Calu3 (cell line): ENCODE data around the gene TEX264. TPM values are rescaled to one million over a fixed set of nuclear protein-coding genes. Genes with fewer than 3 reads are reported as not detected.

ENCODE experiments used
- BruUV-seq: library from RNA; stranded (reverse); fragments of 400-500 nt; replicated peaks from 2 replicates; lab custom pipeline; 2021; lab: Mats Ljungman, UMichigan
- CTCF ChIA-PET: fragments of 300-600 bp; sonication (Branson Sonifier 250); formaldehyde crosslinking; loops from one replicate; lab custom pipeline; 2022; ENCODE audit warnings: antibody characterized with exemption; lab: Charles Lee
- DNase-seq: peaks from one replicate; pipeline ENCODE4 v3.0.0; 2022
- H3K27ac Mint-ChIP-seq: one replicate; pipeline ENCODE4 v1.8.0; 2022; ENCODE audit warnings: mixed read lengths; ENCODE audit not compliant: unreplicated experiment
- H3K27me3 Mint-ChIP-seq: one replicate; pipeline ENCODE4 v1.8.0; 2022; ENCODE audit warnings: mixed read lengths; ENCODE audit not compliant: unreplicated experiment
- H3K36me3 Mint-ChIP-seq: one replicate; pipeline ENCODE4 v1.8.0; 2022; ENCODE audit warnings: mild to moderate bottlenecking, moderate library complexity, mixed read lengths; ENCODE audit not compliant: insufficient read depth, unreplicated experiment
- H3K4me1 Mint-ChIP-seq: one replicate; pipeline ENCODE4 v1.8.0; 2022; ENCODE audit warnings: mild to moderate bottlenecking, low read depth, mixed read lengths; ENCODE audit not compliant: unreplicated experiment
- H3K4me3 Mint-ChIP-seq: one replicate; pipeline ENCODE4 v1.8.0; 2022; ENCODE audit warnings: mild to moderate bottlenecking, low read depth, moderate library complexity, mixed read lengths; ENCODE audit not compliant: unreplicated experiment
- H3K9me3 Mint-ChIP-seq: one replicate; pipeline ENCODE4 v1.8.0; 2022; ENCODE audit warnings: low read depth, mixed read lengths; ENCODE audit not compliant: unreplicated experiment
- intact Hi-C: fragments of 100-400 bp; cut with micrococcal nuclease; formaldehyde crosslinking; loops from one replicate; pipeline ENCODE4 v1.10.0; 2022; ENCODE audit not compliant: unreplicated experiment
- total RNA-seq: library from RNA; stranded (reverse); gene quantifications from 2 replicates; pipeline ENCODE4 v1.2.3, GENCODE V29; 2022
- TF ChIP-seq, protein P1 (sequence below): fragments of 200-600 bp; IDR thresholded peaks from one replicate; pipeline ENCODE4 v1.8.0; 2022; ENCODE audit warnings: antibody characterized with exemption; ENCODE audit not compliant: unreplicated experiment

Gene TEX264
- total RNA-seq, 1 experiment from 2014 or later: 37.0 TPM

DNA sequence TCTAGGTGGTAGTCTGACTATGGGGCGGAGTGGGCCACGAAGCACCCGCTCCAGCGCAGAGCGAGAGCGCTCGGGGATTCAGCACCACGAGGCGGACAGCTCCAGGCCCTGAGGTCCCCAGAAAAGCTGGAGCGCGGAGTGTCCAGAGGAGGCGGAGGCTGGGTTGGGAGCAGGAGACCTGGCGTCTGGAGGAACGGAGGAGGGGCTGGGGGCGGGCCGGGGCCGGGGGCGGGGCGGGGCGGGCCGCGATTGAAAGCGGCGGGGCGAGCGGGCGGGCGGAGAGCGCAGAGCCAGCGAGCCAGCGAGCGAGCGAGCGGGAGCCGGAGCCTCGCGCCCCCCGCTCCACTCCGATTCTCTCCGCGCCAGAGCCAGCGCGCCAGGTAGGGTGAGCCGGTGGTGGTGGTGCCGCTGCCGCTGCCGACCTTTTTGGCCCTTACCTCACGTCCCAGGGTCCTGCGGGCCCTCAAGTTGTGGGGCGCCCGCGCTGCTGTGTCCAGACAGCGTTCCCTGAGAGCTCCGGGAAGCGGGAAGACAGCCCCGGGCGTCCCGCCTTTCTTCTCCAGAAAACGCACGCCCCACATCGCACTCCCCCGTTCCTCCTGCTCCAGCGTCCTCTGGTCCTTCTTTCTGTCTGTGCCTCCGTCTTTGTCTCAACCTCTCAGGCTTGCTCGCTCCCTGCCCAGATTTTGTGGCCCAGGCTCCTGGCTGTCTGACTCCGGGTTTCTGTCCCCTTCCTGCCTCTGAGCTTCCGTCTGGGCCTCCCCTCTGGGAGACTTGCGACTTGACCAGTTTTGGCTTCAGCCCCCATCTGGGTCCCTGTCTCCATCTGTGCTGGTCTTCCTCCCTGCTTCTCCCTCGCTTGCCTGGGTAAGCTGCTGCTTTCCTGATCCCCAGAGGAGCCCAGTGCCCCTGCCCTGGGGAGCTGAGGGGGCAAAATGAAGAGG lies 36.0 kb downstream of the TEX264 start, which contains the start of gene GRM2:
Gene GRM2, plus strand, starts transcription at position 281 of the 944 bp plus-strand sequence. CDS start 1,916 bp downstream, outside the sequence.
- DNase-seq: no peak
- BruUV-seq: no TSS peak
- CTCF ChIA-PET: no interaction called here
- Mint-ChIP-seq H3K27me3 (no peaks in the 10 kb centered on the region), H3K27ac (peak within 1 kb of the TSS; percentile 4), H3K4me1 (no peaks in the 10 kb centered on the region), H3K9me3 (no peaks in the 10 kb centered on the region), H3K36me3 (no peaks in the 10 kb centered on the region), H3K4me3 (no peak within 1 kb of the TSS)
- TF ChIP-seq, protein P1, sequence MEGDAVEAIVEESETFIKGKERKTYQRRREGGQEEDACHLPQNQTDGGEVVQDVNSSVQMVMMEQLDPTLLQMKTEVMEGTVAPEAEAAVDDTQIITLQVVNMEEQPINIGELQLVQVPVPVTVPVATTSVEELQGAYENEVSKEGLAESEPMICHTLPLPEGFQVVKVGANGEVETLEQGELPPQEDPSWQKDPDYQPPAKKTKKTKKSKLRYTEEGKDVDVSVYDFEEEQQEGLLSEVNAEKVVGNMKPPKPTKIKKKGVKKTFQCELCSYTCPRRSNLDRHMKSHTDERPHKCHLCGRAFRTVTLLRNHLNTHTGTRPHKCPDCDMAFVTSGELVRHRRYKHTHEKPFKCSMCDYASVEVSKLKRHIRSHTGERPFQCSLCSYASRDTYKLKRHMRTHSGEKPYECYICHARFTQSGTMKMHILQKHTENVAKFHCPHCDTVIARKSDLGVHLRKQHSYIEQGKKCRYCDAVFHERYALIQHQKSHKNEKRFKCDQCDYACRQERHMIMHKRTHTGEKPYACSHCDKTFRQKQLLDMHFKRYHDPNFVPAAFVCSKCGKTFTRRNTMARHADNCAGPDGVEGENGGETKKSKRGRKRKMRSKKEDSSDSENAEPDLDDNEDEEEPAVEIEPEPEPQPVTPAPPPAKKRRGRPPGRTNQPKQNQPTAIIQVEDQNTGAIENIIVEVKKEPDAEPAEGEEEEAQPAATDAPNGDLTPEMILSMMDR: no peak
- intact Hi-C loops: no loop called here

DNA sequence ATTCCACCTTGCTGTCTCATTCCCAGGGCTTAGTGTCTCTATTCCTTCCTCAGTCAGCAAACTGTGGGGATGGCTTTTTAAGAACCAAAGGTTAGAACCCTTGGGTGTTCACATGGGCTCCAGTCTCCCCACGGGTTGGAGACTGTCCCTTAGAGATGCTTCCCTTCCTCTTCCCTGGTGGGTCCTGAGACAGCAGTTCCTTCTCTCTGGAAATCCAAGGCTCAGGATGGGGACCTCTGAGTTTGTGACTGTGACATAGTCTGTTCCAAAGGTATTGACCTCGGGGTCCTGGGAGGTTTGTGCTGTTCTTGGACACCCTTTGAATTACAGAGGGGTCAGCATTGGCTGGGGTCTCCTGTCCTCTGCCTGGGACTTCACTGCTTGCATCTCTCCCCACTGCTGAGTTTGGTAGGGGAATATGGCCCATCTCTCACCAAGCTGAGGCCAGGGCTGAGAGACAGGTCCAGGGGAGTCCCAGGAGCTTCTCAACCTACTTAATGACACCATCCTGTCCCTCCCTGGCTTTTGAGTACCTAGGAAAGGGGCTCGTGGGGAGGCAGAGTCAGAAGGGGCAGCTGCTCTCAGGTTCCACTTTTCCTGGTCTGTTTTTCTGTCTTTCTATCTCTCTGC lies 37.3 kb downstream of the TEX264 start:
- CTCF ChIA-PET: no interaction called here
- no peaks in the 10 kb centered on the region for H3K9me3 Mint-ChIP-seq
- no peak for DNase-seq
- intact Hi-C loops: no loop called here
- H3K27me3 Mint-ChIP-seq: no peaks in the 10 kb centered on the region
- BruUV-seq: no TSS peak
- H3K27ac Mint-ChIP-seq: no peak overlapping the region
- no peaks in the 10 kb centered on the region for H3K36me3 Mint-ChIP-seq
- no peaks in the 10 kb centered on the region for H3K4me1 Mint-ChIP-seq
- TF ChIP-seq, protein P1: no peak
- H3K4me3 Mint-ChIP-seq: no peak overlapping the region

DNA sequence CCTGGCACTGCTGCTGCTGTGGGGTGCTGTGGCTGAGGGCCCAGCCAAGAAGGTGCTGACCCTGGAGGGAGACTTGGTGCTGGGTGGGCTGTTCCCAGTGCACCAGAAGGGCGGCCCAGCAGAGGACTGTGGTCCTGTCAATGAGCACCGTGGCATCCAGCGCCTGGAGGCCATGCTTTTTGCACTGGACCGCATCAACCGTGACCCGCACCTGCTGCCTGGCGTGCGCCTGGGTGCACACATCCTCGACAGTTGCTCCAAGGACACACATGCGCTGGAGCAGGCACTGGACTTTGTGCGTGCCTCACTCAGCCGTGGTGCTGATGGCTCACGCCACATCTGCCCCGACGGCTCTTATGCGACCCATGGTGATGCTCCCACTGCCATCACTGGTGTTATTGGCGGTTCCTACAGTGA lies 38.0 kb downstream of the TEX264 start:
- Mint-ChIP-seq H3K9me3 (no peaks in the 10 kb centered on the region), H3K36me3 (no peaks in the 10 kb centered on the region), H3K4me1 (no peaks in the 10 kb centered on the region), H3K27ac (no peak overlapping the region), H3K4me3 (no peak overlapping the region), H3K27me3 (peaks cover 1% of the 10 kb centered on the region)
- CTCF ChIA-PET: interaction anchor here (0.5 to 0.7 kb wide), 2 partner anchors 194 to 209 kb away, joined by 3 read pairs; partner anchors contain the start of gene DCAF1
- DNase-seq: no peak
- intact Hi-C loops: no loop called here
- BruUV-seq: no TSS peak
- TF ChIP-seq, protein P1: no peak

DNA sequence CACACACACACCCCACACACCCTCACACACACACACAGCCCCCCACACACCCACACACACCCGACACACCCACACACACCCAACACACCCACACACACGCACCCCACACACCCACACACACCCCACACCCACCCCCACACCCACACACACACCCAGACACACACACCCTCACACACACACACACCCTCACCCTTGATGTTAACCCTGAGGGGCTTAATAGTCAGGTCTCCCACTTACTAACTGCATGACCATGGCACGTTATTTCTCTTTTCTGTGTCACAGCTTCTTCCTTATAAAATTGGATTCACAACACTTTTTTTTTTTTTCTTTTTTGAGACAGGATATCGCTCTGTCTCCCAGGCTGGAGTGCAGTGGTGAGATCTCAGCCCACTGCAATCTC lies 38.6 kb downstream of the TEX264 start:
- H3K36me3 Mint-ChIP-seq: no peaks in the 10 kb centered on the region
- H3K4me3 Mint-ChIP-seq: no peak overlapping the region
- CTCF ChIA-PET: interaction anchor here (0.5 to 0.7 kb wide), 2 partner anchors 194 to 210 kb away, joined by 3 read pairs; partner anchors contain the start of gene DCAF1
- no TSS peak for BruUV-seq
- intact Hi-C loops: no loop called here
- TF ChIP-seq, protein P1: no peak
- peaks cover 8% of the 10 kb centered on the region for H3K27me3 Mint-ChIP-seq
- H3K27ac Mint-ChIP-seq: peak overlapping the region; percentile 40
- DNase-seq: no peak
- H3K4me1 Mint-ChIP-seq: no peaks in the 10 kb centered on the region
- H3K9me3 Mint-ChIP-seq: no peaks in the 10 kb centered on the region
